Natural killer cell (primary cell): ENCODE measurements around the gene UMOD. TPM values are rescaled to one million over a fixed set of nuclear protein-coding genes. Genes with fewer than 3 reads are reported as not detected.
A peak's percentile ranks its signal among the peaks of the same experiment; 100 is the strongest.

Experiments
- ATAC-seq, 3 donors: fragments of 150-1000 bp in 2 of 3; fragments of 200-7000 bp in 1 of 3; cut with Tn5 transposase; 1 replicate in 1 of 3; 2 replicates in 2 of 3; pipeline ENCODE4 v1.10.0; 2021; ENCODE audit warnings: mild to moderate bottlenecking in 2 of 3, moderate library complexity in 2 of 3
- DNase-seq, 2 donors: peaks; one replicate each; pipeline versions ENCODE4 v3.0.0 to v3.0.0-alpha.2; 2013 to 2021; ENCODE audit warnings: mixed read lengths in 1 of 2
- H3K27ac ChIP-seq: one replicate; pipeline ENCODE4 v1.5.1; 2013; ENCODE audit warnings: mild to moderate bottlenecking, low read length
- H3K27me3 ChIP-seq: one replicate; pipeline ENCODE4 v1.6.1; 2013; ENCODE audit warnings: low read length; ENCODE audit not compliant: control insufficient read depth, insufficient read depth
- H3K36me3 ChIP-seq: one replicate; pipeline ENCODE4 v1.6.1; 2013; ENCODE audit warnings: low read length; ENCODE audit not compliant: control insufficient read depth, insufficient read depth
- H3K4me1 ChIP-seq: one replicate; pipeline ENCODE4 v1.6.1; 2013; ENCODE audit warnings: low read length; ENCODE audit not compliant: control insufficient read depth, insufficient read depth
- H3K4me3 ChIP-seq: one replicate; pipeline ENCODE4 v1.5.1; 2013; ENCODE audit warnings: low read length
- H3K9me3 ChIP-seq: one replicate; pipeline ENCODE4 v1.6.1; 2013; ENCODE audit warnings: low read length; ENCODE audit not compliant: control insufficient read depth, insufficient read depth
- H3K27ac Mint-ChIP-seq, 2 donors: one replicate each; pipeline ENCODE4 v1.8.0; 2022; ENCODE audit warnings: mild to moderate bottlenecking in 2 of 2, mixed read lengths in 2 of 2, moderate library complexity in 1 of 2
- H3K27me3 Mint-ChIP-seq, 2 donors: one replicate each; pipeline ENCODE4 v1.8.0; 2022; ENCODE audit warnings: low read depth in 2 of 2, mixed read lengths in 2 of 2
- H3K36me3 Mint-ChIP-seq: one replicate; pipeline ENCODE4 v1.8.0; 2022; ENCODE audit warnings: mixed read lengths
- H3K4me1 Mint-ChIP-seq, 2 donors: one replicate each; pipeline ENCODE4 v1.8.0; 2022; ENCODE audit warnings: mixed read lengths in 2 of 2
- H3K4me3 Mint-ChIP-seq: one replicate; pipeline ENCODE4 v1.8.0; 2022; ENCODE audit warnings: mild to moderate bottlenecking, moderate library complexity, mixed read lengths
- H3K9me3 Mint-ChIP-seq, 2 donors: one replicate each; pipeline ENCODE4 v1.8.0; 2022; ENCODE audit warnings: mixed read lengths in 2 of 2
- WGBS: methylation state at CpG from one replicate; pipeline ENCODE4 v1.1.7; 2013; ENCODE audit warnings: missing lambda C conversion rate; ENCODE audit not compliant: insufficient coverage; 5-methylcytosine and 5-hydroxymethylcytosine counted together
- intact Hi-C: fragments of 100-400 bp; cut with micrococcal nuclease; formaldehyde crosslinking; loops from one replicate; pipeline ENCODE4 v1.14.2; 2022
- total RNA-seq, 4 donors: library from RNA; stranded (reverse); fragments of 120-200 nt in 1 of 4; gene quantifications; one replicate each; pipeline versions ENCODE4 v1.2.3 to v1.2.4, GENCODE V29; 2013 to 2022
- TF ChIP-seq, protein P1 (sequence below): fragments of 200-600 bp; IDR thresholded peaks from one replicate; pipeline ENCODE4 v1.8.0; 2022; ENCODE audit warnings: antibody characterized with exemption

The UMOD gene
- total RNA-seq, 3 donors from 2014 or later (not counting 1 experiment from before 2014, with no cell fraction given): not detected

GRCh38 chr16:20300312-20301097, 52.0 kb downstream of the UMOD start:
- no peaks in the 10 kb centered on the region for H3K27me3 ChIP-seq
- no peaks in the 10 kb centered on the region for H3K9me3 ChIP-seq
- no peaks in the 10 kb centered on the region for H3K36me3 ChIP-seq
- no peak overlapping the region for H3K27ac ChIP-seq
- 26% methylated on average over 16 of the region's 16 CpGs for WGBS
- Mint-ChIP-seq H3K27ac (no peak overlapping the region), H3K4me1 (peaks cover 4% of the 10 kb centered on the region in 2 donors), H3K27me3 (peaks cover 10 to 22% of the 10 kb centered on the region in 2 donors), H3K36me3 (no peaks in the 10 kb centered on the region), H3K9me3 (peaks cover 0 to 4% of the 10 kb centered on the region in 2 donors), H3K4me3 (no peak overlapping the region)
- TF ChIP-seq, protein P1, sequence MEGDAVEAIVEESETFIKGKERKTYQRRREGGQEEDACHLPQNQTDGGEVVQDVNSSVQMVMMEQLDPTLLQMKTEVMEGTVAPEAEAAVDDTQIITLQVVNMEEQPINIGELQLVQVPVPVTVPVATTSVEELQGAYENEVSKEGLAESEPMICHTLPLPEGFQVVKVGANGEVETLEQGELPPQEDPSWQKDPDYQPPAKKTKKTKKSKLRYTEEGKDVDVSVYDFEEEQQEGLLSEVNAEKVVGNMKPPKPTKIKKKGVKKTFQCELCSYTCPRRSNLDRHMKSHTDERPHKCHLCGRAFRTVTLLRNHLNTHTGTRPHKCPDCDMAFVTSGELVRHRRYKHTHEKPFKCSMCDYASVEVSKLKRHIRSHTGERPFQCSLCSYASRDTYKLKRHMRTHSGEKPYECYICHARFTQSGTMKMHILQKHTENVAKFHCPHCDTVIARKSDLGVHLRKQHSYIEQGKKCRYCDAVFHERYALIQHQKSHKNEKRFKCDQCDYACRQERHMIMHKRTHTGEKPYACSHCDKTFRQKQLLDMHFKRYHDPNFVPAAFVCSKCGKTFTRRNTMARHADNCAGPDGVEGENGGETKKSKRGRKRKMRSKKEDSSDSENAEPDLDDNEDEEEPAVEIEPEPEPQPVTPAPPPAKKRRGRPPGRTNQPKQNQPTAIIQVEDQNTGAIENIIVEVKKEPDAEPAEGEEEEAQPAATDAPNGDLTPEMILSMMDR: peak; percentile 21
- ATAC-seq (peak; percentile 47 to 66 (median 56)), DNase-seq (peak in 1 of 2 donors; percentile 44)
- intact Hi-C loops: loop anchor here (5.0 kb wide), 1 partner anchor 393 kb away; no protein-coding TSS in a partner anchor
- H3K4me3 ChIP-seq: no peak overlapping the region
- no peaks in the 10 kb centered on the region for H3K4me1 ChIP-seq

- no peaks in the 10 kb centered on the region for H3K27me3 ChIP-seq
These were observed 54.1 kb downstream of the UMOD start for GRCh38 chr16:20298452-20298851.

DNA sequence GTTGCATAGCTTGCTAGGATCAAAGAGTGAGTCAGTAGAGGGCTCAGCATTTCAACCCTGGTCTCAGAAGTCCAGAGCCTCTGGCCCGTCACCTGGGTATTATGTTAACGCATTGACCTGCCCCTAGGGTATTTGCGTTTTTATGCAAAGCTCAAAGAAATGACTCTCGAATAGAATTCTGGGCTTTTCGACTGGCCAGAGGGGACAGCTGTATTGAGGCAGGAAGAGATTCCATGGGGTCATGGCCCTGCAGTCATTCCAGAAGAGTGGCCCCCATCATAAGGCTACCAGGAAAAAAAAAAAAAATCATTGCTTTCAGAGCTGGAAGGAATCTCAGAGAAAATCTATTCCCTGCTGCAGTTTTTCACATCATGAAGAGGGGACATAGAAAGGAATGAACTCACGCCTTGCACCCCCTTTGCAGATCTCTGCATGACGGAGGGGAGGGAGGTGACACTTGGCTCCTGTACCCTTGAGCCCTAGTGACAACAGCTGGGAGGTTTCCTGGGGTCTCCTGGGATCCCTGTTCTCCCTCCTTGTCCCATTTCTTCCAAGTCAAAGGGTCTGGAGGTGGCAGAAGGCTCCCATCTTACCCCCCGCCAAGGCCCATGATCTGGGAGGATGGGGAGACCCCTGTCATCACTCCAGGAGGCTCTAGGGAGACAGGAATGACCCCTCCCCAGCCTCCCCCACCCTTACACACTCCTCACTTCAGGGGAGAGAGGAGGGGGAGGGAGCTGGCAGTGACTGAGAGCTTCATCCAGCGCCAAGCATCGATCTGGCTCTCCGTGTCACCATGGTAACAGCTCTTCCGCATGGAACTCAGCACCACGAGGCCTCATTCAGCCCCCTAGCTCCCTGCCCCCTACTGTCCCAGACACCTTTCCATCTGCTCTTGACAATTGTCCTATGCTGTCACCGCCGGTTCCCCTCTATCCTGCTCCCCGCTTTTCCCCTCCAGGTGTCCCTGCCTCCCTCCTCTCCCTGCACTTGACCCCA, 61.0 kb downstream of the UMOD start:
- Mint-ChIP-seq H3K27ac (no peak overlapping the region), H3K9me3 (no peaks in the 10 kb centered on the region), H3K4me3 (no peak overlapping the region), H3K4me1 (no peaks in the 10 kb centered on the region), H3K36me3 (no peaks in the 10 kb centered on the region), H3K27me3 (peaks cover 0 to 4% of the 10 kb centered on the region in 2 donors)
- 45% methylated on average over 15 of the region's 16 CpGs for WGBS
- DNase-seq: no peak
- Histone ChIP-seq H3K4me1 (no peaks in the 10 kb centered on the region), H3K4me3 (no peak overlapping the region), H3K27ac (no peak overlapping the region), H3K27me3 (no peaks in the 10 kb centered on the region), H3K9me3 (no peaks in the 10 kb centered on the region), H3K36me3 (no peaks in the 10 kb centered on the region)
- ATAC-seq: no peak
- TF ChIP-seq, protein P1: no peak
- intact Hi-C loops: no loop called here

More at GRCh38 chr16:20298452-20298851, 54.1 kb downstream of the UMOD start:
- 86% methylated on average over 5 of the region's 5 CpGs for WGBS
- Mint-ChIP-seq H3K27me3 (peaks cover 10 to 22% of the 10 kb centered on the region in 2 donors), H3K4me3 (no peak overlapping the region), H3K9me3 (peaks cover 0 to 4% of the 10 kb centered on the region in 2 donors), H3K4me1 (peaks cover 4% of the 10 kb centered on the region in 2 donors), H3K27ac (no peak overlapping the region), H3K36me3 (no peaks in the 10 kb centered on the region)
- H3K27ac ChIP-seq: no peak overlapping the region
- ATAC-seq (no peak), DNase-seq (no peak)
- no peaks in the 10 kb centered on the region for H3K9me3 ChIP-seq
- H3K4me1 ChIP-seq: no peaks in the 10 kb centered on the region
- no peak overlapping the region for H3K4me3 ChIP-seq
- intact Hi-C loops: no loop called here
- TF ChIP-seq, protein P1: no peak
- H3K36me3 ChIP-seq: no peaks in the 10 kb centered on the region
